Measurements from ENCODE around the gene ORAI2.

GRCh38 chr7:102468478-102469350, 35.3 kb downstream of the ORAI2 start:
- TF ChIP-seq POLR2A (IDR thresholded peaks at IDR 0.05; ENCODE audit: control extremely low read depth in 1 of 2, low read depth in 2 of 2, low read length in 2 of 2) = no peak
- TF ChIP-seq EZH2 (IDR thresholded peaks at IDR 0.05; ENCODE audit: low read depth, low read length, severe bottlenecking) = no peak
- no peak for TF ChIP-seq KDM1A (IDR thresholded peaks at IDR 0.05; ENCODE audit: borderline replicate concordance, low read length)
